GM10248 (cell line): ENCODE results near the gene TAF12.
"Not testable (repeated sequence)": the region's sequence is repeated elsewhere in the genome, so short reads cannot be mapped to it uniquely, and the experiment has no call there.

ENCODE experiments used
- CTCF ChIA-PET: fragments of 300-600 bp; sonication (Branson Sonifier 250); formaldehyde crosslinking; extraction: SDS; loops from one replicate; lab custom pipeline; 2021; ENCODE audit warnings: antibody characterized with exemption; lab: Yijun Ruan, JAX
- POLR2A ChIA-PET: fragments of 350-650 bp; sonication (Branson Sonifier 250); formaldehyde crosslinking; extraction: SDS; loops from one replicate; lab custom pipeline; 2020; ENCODE audit warnings: antibody characterized with exemption; lab: Yijun Ruan, JAX
- DNase-seq: peaks from one replicate; pipeline ENCODE4 v3.0.0; 2012; ENCODE audit errors: extremely low spot score
- TF ChIP-seq, protein P1 (sequence below): IDR thresholded peaks from 2 replicates; pipeline ENCODE4 v1.5.1; 2012; ENCODE audit warnings: mild to moderate bottlenecking, low read depth; ENCODE audit errors: extremely low read depth, missing control alignments, control extremely low read depth

TAF12 gene

DNA sequence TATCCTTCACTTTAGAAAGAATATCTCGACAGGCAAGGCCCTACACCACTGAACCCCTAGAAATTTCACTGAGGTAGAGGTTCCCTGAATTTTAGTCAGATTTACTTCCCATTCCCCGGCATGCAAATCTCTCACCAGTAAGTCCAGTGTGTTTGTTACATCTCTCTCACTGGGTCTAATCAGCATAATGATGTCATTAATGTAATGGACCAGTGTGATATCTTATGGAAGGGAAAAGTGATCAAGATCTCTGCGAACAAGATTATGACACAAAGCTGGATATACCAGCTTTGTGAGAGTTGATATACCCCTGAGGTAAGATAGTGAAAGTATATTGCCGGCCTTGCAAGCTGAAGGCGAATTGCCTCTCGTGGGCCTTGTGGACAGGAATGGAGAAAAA, 13.5 kb upstream of the TAF12 start:
- no peak for DNase-seq
- ChIA-PET CTCF (interaction anchor here (0.8 to 1.0 kb wide), 2 partner anchors 12 to 80 kb away, joined by 3 read pairs; partner anchors contain the start of gene GMEB1), POLR2A (interaction anchor here (1.1 kb wide), 1 partner anchor 13 kb away, joined by 3 read pairs; the partner anchor contains the start of gene TAF12)
- TF ChIP-seq, protein P1, sequence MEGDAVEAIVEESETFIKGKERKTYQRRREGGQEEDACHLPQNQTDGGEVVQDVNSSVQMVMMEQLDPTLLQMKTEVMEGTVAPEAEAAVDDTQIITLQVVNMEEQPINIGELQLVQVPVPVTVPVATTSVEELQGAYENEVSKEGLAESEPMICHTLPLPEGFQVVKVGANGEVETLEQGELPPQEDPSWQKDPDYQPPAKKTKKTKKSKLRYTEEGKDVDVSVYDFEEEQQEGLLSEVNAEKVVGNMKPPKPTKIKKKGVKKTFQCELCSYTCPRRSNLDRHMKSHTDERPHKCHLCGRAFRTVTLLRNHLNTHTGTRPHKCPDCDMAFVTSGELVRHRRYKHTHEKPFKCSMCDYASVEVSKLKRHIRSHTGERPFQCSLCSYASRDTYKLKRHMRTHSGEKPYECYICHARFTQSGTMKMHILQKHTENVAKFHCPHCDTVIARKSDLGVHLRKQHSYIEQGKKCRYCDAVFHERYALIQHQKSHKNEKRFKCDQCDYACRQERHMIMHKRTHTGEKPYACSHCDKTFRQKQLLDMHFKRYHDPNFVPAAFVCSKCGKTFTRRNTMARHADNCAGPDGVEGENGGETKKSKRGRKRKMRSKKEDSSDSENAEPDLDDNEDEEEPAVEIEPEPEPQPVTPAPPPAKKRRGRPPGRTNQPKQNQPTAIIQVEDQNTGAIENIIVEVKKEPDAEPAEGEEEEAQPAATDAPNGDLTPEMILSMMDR: no peak

DNA sequence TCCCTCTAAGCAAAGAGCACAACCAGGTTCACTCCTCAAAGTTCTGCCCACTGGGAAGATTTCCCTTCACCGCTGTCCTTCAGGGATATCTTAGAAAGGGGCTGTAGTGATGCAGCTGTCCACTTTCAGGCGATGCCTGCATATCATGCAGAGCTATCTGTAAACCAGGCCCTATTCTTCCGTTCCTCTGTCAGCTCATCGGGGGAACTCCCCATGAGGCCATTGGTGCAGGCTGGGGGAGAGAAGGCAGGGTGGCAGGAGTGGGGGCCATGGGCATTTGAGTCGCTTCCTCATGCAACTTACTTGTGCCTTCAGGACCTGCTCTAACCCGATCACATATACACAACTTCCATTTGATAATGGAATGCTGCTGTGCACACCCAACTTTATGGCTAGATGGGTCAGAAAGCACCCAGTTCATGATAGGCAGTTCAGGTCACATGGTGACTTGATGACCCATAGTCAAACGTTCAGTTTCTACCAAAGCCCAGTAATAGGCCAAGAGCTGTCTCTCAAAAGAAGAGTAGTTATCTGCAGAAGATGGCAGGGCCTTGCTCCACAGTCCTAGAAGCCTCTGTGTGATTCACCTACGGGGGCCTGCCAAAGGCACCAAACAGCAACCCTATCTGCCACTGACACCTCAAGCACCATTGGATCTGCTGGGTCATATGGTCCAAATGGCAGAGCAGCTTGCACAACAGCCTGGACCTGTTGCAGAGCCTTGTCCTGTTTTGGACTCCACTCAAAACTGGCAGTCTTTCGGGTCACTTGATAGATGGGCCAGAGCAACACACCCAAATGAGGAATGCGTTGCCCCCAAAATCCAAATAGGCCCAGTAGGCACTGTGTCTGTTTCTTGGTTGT, 12.8 kb upstream of the TAF12 start:
- CTCF ChIA-PET: interaction anchor here (1.0 to 1.7 kb wide), 3 partner anchors 9 to 222 kb away, joined by 3 to 6 read pairs (median 3); no protein-coding TSS in a partner anchor
- DNase-seq: not testable (repeated sequence)
- POLR2A ChIA-PET: interaction anchor here (1.1 kb wide), 1 partner anchor 13 kb away, joined by 3 read pairs; the partner anchor contains the start of gene TAF12

DNA sequence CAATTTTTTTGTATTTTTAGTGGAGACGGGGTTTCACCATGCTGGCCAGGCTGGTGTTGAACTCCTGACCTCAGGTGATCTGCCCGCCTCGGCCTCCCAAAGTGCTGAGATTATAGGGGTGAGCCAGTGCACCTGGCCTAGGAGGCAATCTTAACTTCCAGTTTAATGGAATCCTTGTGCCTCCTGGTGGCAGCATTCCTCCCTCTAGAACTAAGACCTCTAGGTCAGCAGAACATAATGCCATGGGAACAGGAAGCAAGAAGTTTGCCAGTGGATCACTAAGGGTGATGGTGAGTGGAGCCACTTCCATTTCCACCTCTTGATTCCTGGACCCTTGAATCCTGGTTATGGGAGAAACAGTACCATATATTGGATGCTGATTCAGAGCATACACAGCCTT, 11.0 kb upstream of the TAF12 start:
- DNase-seq, POLR2A ChIA-PET: not testable (repeated sequence)
- TF ChIP-seq, protein P1: peak; percentile 33
- CTCF ChIA-PET: interaction anchor here (1.0 kb wide), 1 partner anchor 83 kb away, joined by 3 read pairs; the partner anchor contains the start of gene YTHDF2

DNA sequence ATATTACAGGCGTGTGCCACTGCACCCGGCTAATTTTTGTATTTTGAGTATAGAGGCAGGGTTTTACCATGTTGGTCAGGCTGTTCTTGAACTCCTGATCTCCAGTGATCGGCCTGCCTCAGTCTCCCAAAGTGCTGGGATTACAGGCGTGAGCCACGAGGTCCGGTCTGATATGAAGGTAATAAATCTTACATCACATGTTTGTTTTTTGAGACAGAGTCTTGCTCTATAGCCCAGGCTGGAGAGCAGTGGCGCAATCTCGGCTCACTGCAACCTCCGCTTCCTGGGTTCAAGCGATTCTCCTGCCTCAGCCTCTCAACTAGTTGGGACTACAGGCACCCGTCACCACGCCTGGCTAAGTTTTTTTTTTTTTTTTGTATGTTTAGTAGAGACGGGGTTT, 10.2 kb upstream of the TAF12 start:
- DNase-seq, POLR2A ChIA-PET: not testable (repeated sequence)
- CTCF ChIA-PET: interaction anchor here (1.2 kb wide), 1 partner anchor 224 kb away, joined by 6 read pairs; no protein-coding TSS in a partner anchor

DNA sequence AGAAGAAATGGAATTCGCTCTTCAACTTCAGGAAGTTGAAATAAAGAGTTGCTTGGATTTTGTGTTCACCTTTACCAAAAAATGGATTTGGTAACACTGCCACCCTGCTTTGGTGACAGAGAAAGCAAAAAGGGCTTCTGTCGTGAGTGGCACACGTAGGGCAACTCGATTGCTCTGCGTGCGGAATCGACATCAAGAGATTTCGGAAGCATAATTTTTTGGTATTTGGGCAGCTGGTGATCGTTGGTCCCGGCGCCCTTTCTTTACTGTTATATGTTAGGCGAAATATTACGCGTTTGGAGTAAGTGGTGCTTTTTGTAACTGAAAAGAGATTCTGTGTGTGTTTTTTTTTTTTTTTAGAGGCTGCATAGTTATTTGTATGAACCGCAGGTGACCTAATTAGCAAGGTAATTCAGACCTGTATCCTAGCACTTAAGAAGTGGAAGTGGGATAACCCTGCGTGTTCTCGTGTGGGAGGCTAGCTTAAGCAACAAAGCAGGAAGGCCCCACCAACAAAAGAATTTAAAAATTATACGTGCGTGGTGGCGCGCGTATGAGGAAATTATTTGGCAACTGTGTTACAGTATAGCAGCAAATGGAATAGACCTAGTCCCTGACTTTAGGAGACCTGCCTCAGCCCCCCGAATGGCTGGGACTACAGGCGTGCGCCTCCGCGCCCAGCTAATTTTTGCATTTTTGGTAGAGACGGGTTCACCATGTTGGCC, 5.8 kb upstream of the TAF12 start, which contains the start of gene RNU11:
Gene RNU11 (plus strand): TSS at position 127 of the 725 bp plus-strand sequence.
- ChIA-PET CTCF (interaction anchor here (1.0 to 2.0 kb wide), 4 partner anchors 8 to 228 kb away, joined by 3 to 6 read pairs (median 4); partner anchors contain the start of gene YTHDF2), POLR2A (interaction anchor here (0.5 to 2.4 kb wide), 40 partner anchors 8 to 1494 kb away, joined by 3 to 39 read pairs (median 4); partner anchors contain the start of genes GMEB1, RCC1, SLC9A1 and STX12)
- TF ChIP-seq, protein P1: no peak
- peak; percentile 76 for DNase-seq

DNA sequence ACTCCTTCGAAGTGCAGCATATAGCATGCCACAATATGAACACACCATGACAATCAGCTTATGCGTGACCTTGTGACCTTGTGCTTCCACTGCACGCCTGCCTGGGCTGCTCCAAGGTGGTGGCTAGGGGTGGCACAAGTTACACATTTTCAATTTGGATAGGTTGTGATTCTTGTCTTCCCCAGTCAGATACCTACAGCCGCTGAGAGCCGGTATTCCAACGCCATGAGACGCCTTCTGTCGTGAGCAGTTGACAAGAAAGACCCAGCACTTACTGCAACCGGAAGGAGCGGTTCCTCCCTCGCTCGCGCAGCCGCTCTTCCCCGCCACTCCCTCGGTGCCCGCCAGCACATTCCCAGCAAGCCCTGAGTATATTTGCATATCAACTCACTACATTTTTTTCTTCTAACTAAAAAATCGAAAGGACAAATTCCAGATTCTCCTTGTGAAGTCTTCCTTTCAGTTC, 5.2 kb upstream of the TAF12 start:
- CTCF ChIA-PET: interaction anchor here (1.0 to 2.0 kb wide), 4 partner anchors 8 to 229 kb away, joined by 3 to 6 read pairs (median 4); partner anchors contain the start of gene YTHDF2

More for the DNA sequence above, 5.2 kb upstream of the TAF12 start:
- POLR2A ChIA-PET: interaction anchor here (0.5 to 2.4 kb wide), 23 partner anchors 11 to 1311 kb away, joined by 3 to 39 read pairs (median 4); partner anchors contain the start of genes GMEB1, RCC1, TRNAU1AP and YTHDF2
- TF ChIP-seq, protein P1: no peak
- DNase-seq: peak; percentile 86
